B cell (primary cell): ENCODE data around the gene NUMB. TPM values are rescaled to one million over a fixed set of nuclear protein-coding genes. Genes with fewer than 3 reads are reported as not detected.

Source experiments
- ATAC-seq: fragments of 200-7000 bp; cut with Tn5 transposase; one replicate; pipeline ENCODE4 v1.10.0; 2021; ENCODE audit warnings: low read depth, mild to moderate bottlenecking, moderate number of reproducible peaks, moderate library complexity
- CTCF ChIA-PET: fragments of 350-600 bp; sonication (Branson Sonifier 250); formaldehyde crosslinking; loops from one replicate; lab custom pipeline; 2021; ENCODE audit warnings: antibody characterized with exemption, inconsistent platforms; lab: Charles Lee
- POLR2A ChIA-PET: fragments of 350-600 bp; sonication (Branson Sonifier 250); formaldehyde crosslinking; loops from one replicate; lab custom pipeline; 2021; ENCODE audit warnings: antibody characterized with exemption; lab: Charles Lee
- DNase-seq: peaks from one replicate; pipeline ENCODE4 v3.0.0; 2013
- H2AFZ ChIP-seq: 2 replicates; pipeline ENCODE4 v1.6.1; 2012; ENCODE audit warnings: mild to moderate bottlenecking, low read depth, low read length; ENCODE audit not compliant: insufficient read depth, poor library complexity, severe bottlenecking
- H3K27ac ChIP-seq, 2 donors: 1 replicate in 1 of 2; 2 replicates in 1 of 2; pipeline ENCODE4 v1.5.1; 2012 to 2013; ENCODE audit warnings: low read length in 2 of 2, mild to moderate bottlenecking in 2 of 2, moderate library complexity in 1 of 2
- H3K27me3 ChIP-seq, 4 experiments: fragments of 200-600 bp in 1 of 4; sonication (generic) in 1 of 4; replicated peaks in 1 of 4; 1 replicate in 2 of 4; 2 replicates in 2 of 4; pipeline versions ENCODE4 v1.6.1 to v1.7.0; 2013 to 2016; ENCODE audit warnings: low read length in 3 of 4, mild to moderate bottlenecking in 2 of 4, mixed read lengths in 1 of 4, moderate library complexity in 1 of 4; ENCODE audit not compliant: insufficient read depth in 4 of 4, control insufficient read depth in 3 of 4; ENCODE audit errors: control extremely low read depth in 1 of 4
- H3K36me3 ChIP-seq, 2 experiments: replicated peaks in 1 of 2; 1 replicate in 1 of 2; 2 replicates in 1 of 2; pipeline versions ENCODE4 v1.6.1 to v1.7.1; 2013; ENCODE audit warnings: low read length in 1 of 2; ENCODE audit not compliant: insufficient read depth in 2 of 2, control insufficient read depth in 1 of 2; ENCODE audit errors: control extremely low read depth in 1 of 2, extremely low read depth in 1 of 2
- H3K4me1 ChIP-seq, 2 donors: fragments of 200-600 bp in 1 of 2; sonication (generic) in 1 of 2; 1 replicate in 1 of 2; 2 replicates in 1 of 2; pipeline versions ENCODE4 v1.5.1 to v1.6.1; 2013 to 2017; ENCODE audit warnings: low read length in 2 of 2; ENCODE audit not compliant: control insufficient read depth in 2 of 2, insufficient read depth in 2 of 2
- H3K4me2 ChIP-seq: replicated peaks from 2 replicates; pipeline ENCODE3; 2012; ENCODE audit warnings: mild to moderate bottlenecking, low read depth, low read length; ENCODE audit not compliant: poor library complexity, severe bottlenecking
- H3K4me3 ChIP-seq, 5 experiments: fragments of 200-600 bp in 1 of 5; sonication (generic) in 1 of 5; 1 replicate in 3 of 5; 2 replicates in 2 of 5; pipeline versions ENCODE4 v1.5.1 to v1.7.0; 2011 to 2016; ENCODE audit warnings: low read length in 4 of 5, mild to moderate bottlenecking in 4 of 5, low read depth in 2 of 5, control low read depth in 1 of 5, moderate library complexity in 1 of 5; ENCODE audit not compliant: insufficient read depth in 1 of 5; ENCODE audit errors: control extremely low read depth in 1 of 5, extremely low read depth in 1 of 5
- H3K79me2 ChIP-seq: fragments of 200-600 bp; sonication (generic); one replicate; pipeline ENCODE4 v1.6.0; 2016; ENCODE audit warnings: low read length; ENCODE audit not compliant: control insufficient read depth, insufficient read depth
- H3K9ac ChIP-seq: fragments of 200-600 bp; sonication (generic); 2 replicates; pipeline ENCODE4 v1.6.1; 2017; ENCODE audit warnings: mild to moderate bottlenecking, low read length, moderate library complexity
- H3K9me3 ChIP-seq, 3 donors: one replicate each; pipeline versions ENCODE4 v1.6.1 to v1.7.1; 2013; ENCODE audit warnings: low read length in 2 of 3; ENCODE audit not compliant: control insufficient read depth in 2 of 3, insufficient read depth in 1 of 3; ENCODE audit errors: control extremely low read depth in 1 of 3
- H4K20me1 ChIP-seq: 2 replicates; pipeline ENCODE4 v1.6.0; 2012; ENCODE audit warnings: mild to moderate bottlenecking, low read length; ENCODE audit not compliant: insufficient read depth, control insufficient read depth, poor library complexity, severe bottlenecking
- H3K27ac Mint-ChIP-seq: one replicate; pipeline ENCODE4 v1.8.0; 2021; ENCODE audit warnings: mixed read lengths
- H3K27me3 Mint-ChIP-seq: one replicate; pipeline ENCODE4 v1.8.0; 2021; ENCODE audit warnings: mixed read lengths
- H3K4me1 Mint-ChIP-seq: one replicate; pipeline ENCODE4 v1.8.0; 2021; ENCODE audit warnings: mixed read lengths
- H3K4me3 Mint-ChIP-seq: one replicate; pipeline ENCODE4 v1.8.0; 2021; ENCODE audit warnings: mixed read lengths
- H3K9me3 Mint-ChIP-seq: one replicate; pipeline ENCODE4 v1.8.0; 2022; ENCODE audit warnings: mixed read lengths; ENCODE audit not compliant: insufficient read depth
- CTCF ChIP-seq: fragments of 200-600 bp; IDR thresholded peaks from one replicate; pipeline ENCODE4 v1.8.0; 2022; ENCODE audit warnings: antibody characterized with exemption, mild to moderate bottlenecking
- EZH2 ChIP-seq: IDR thresholded peaks from 2 replicates; pipeline ENCODE4 v1.6.1; 2012; ENCODE audit warnings: borderline replicate concordance, low read depth, mild to moderate bottlenecking, moderate library complexity, low read length; ENCODE audit not compliant: insufficient read depth, poor library complexity, severe bottlenecking
- WGBS: methylation state at CpG from one replicate; pipeline ENCODE4 v1.1.5; 2013; ENCODE audit warnings: missing lambda C conversion rate; ENCODE audit not compliant: insufficient coverage; 5-methylcytosine and 5-hydroxymethylcytosine counted together
- intact Hi-C: fragments of 100-400 bp; cut with micrococcal nuclease; formaldehyde crosslinking; loops from one replicate; pipeline ENCODE4 v1.10.0; 2022
- polyA plus RNA-seq: library from polyadenylated mRNA; depleted of rRNA; stranded (reverse); fragments of >200 nt; gene quantifications from 2 replicates; pipeline ENCODE4 v1.2.3, GENCODE V29; 2012
- total RNA-seq, 2 donors: library from RNA; stranded (reverse); fragments of 120-200 nt in 1 of 2; gene quantifications; 1 replicate in 1 of 2; 2 replicates in 1 of 2; pipeline versions ENCODE4 v1.2.3 to v1.2.4, GENCODE V29; 2013 to 2022

Gene NUMB
- total and polyA plus RNA-seq, 2 donors (not counting 1 experiment from before 2014, with no cell fraction given): 63.4 to 102 TPM

- H3K9me3 ChIP-seq: peaks cover 0 to 15% (median 0%) of the 10 kb centered on the region in 3 donors
- H3K4me3 ChIP-seq: no peak overlapping the region
- CTCF ChIA-PET: interaction anchor here (2.6 kb wide), 1 partner anchor 232 kb away, joined by 6 read pairs; no protein-coding TSS in a partner anchor
- peaks cover 61% of the 10 kb centered on the region for H3K27me3 Mint-ChIP-seq
- H3K4me1 ChIP-seq: peaks cover 69 to 75% of the 10 kb centered on the region in 2 donors
- H3K4me3 Mint-ChIP-seq: peak overlapping the region; percentile 64
- no peak overlapping the region for H3K9ac ChIP-seq
- H3K36me3 ChIP-seq: no peaks in the 10 kb centered on the region
- intact Hi-C loops: no loop called here
- H3K79me2 ChIP-seq: no peaks in the 10 kb centered on the region
- ATAC-seq: no peak
- H2AFZ ChIP-seq: no peak overlapping the region
- no peak overlapping the region for H3K27ac Mint-ChIP-seq
- peaks cover 67% of the 10 kb centered on the region for H3K4me1 Mint-ChIP-seq
- no peak overlapping the region for H3K27ac ChIP-seq
- POLR2A ChIA-PET: interaction anchor here (1.2 kb wide), 1 partner anchor 31 kb away, joined by 7 read pairs; no protein-coding TSS in a partner anchor
- H3K4me2 ChIP-seq: peak overlapping the region; percentile 55
- H3K27me3 ChIP-seq: peaks cover 0 to 80% (median 33%) of the 10 kb centered on the region in 4 experiments
- peaks cover 5% of the 10 kb centered on the region for H4K20me1 ChIP-seq
- no peak for DNase-seq
- TF ChIP-seq EZH2: peak; percentile 58
- no peak for TF ChIP-seq CTCF
- no peaks in the 10 kb centered on the region for H3K9me3 Mint-ChIP-seq
- WGBS: 11% methylated on average over 46 of the region's 48 CpGs
These were observed 218.7 kb downstream of the NUMB start for GRCh38 chr14:73239393-73240241.

GRCh38 chr14:73238941-73239340 is 219.4 kb downstream of the NUMB start:
- H3K27me3 ChIP-seq: peaks cover 0 to 83% (median 34%) of the 10 kb centered on the region in 4 experiments
- no peak overlapping the region for H3K27ac ChIP-seq
- Mint-ChIP-seq H3K9me3 (no peaks in the 10 kb centered on the region), H3K27ac (no peak overlapping the region), H3K27me3 (peaks cover 64% of the 10 kb centered on the region), H3K4me1 (peaks cover 66% of the 10 kb centered on the region), H3K4me3 (peak overlapping the region; percentile 38)
- H3K4me2 ChIP-seq: peak overlapping the region; percentile 55
- ChIA-PET POLR2A (no interaction called here), CTCF (interaction anchor here (2.6 kb wide), 1 partner anchor 233 kb away, joined by 6 read pairs; no protein-coding TSS in a partner anchor)
- TF ChIP-seq EZH2: no peak
- TF ChIP-seq CTCF: no peak
- DNase-seq (no peak), ATAC-seq (no peak)
- H3K4me1 ChIP-seq: peaks cover 69 to 75% of the 10 kb centered on the region in 2 donors
- H3K79me2 ChIP-seq: no peaks in the 10 kb centered on the region
- peaks cover 0 to 15% (median 0%) of the 10 kb centered on the region in 3 donors for H3K9me3 ChIP-seq
- no peak overlapping the region for H3K9ac ChIP-seq
- peaks cover 5% of the 10 kb centered on the region for H4K20me1 ChIP-seq
- 70% methylated on average over 9 of the region's 11 CpGs for WGBS
- intact Hi-C loops: no loop called here
- H3K4me3 ChIP-seq: no peak overlapping the region
- H3K36me3 ChIP-seq: no peaks in the 10 kb centered on the region
- no peak overlapping the region for H2AFZ ChIP-seq
